Measurements from ENCODE around the gene CRTC3.

Gene CRTC3

GRCh38 chr15:90580946-90581345, 51.2 kb downstream of the CRTC3 start:
- Histone ChIP-seq H3K27me3 (ENCODE audit: insufficient read depth, low read depth, severe bottlenecking) (no peaks in the 10 kb centered on the region), H3K9me3 (ENCODE audit: severe bottlenecking) (no peaks in the 10 kb centered on the region), H3K4me3 (ENCODE audit: low read depth, low read length) (no peak overlapping the region), H3K27ac (no peak overlapping the region), H3K36me3 (no peaks in the 10 kb centered on the region)
- no peak for DNase-seq
- TF ChIP-seq CTCF (IDR thresholded peaks at IDR 0.05; ENCODE audit: low read depth, low read length) = no peak

- no peaks in the 10 kb centered on the region for H3K27me3 ChIP-seq (ENCODE audit: insufficient read depth, low read depth, severe bottlenecking)
- H3K27ac ChIP-seq = no peak overlapping the region
- H3K4me3 ChIP-seq (ENCODE audit: low read depth, low read length) = no peak overlapping the region
- no peak for DNase-seq
- no peaks in the 10 kb centered on the region for H3K36me3 ChIP-seq
- H3K9me3 ChIP-seq (ENCODE audit: severe bottlenecking) = no peaks in the 10 kb centered on the region
- TF ChIP-seq CTCF (IDR thresholded peaks at IDR 0.05; ENCODE audit: low read depth, low read length) = no peak
Measured at GRCh38 chr15:90581771-90582352, 52.1 kb downstream of the CRTC3 start.

- no peak for TF ChIP-seq CTCF (IDR thresholded peaks at IDR 0.05; ENCODE audit: low read depth, low read length)
- Histone ChIP-seq H3K36me3 (no peaks in the 10 kb centered on the region), H3K9me3 (ENCODE audit: severe bottlenecking) (no peaks in the 10 kb centered on the region), H3K27me3 (ENCODE audit: insufficient read depth, low read depth, severe bottlenecking) (no peaks in the 10 kb centered on the region), H3K27ac (no peak overlapping the region), H3K4me3 (ENCODE audit: low read depth, low read length) (no peak overlapping the region)
- no peak for DNase-seq
Measured at GRCh38 chr15:90582553-90582952, 52.8 kb downstream of the CRTC3 start.

GRCh38 chr15:90583471-90584252, 53.9 kb downstream of the CRTC3 start:
- no peak for TF ChIP-seq CTCF (IDR thresholded peaks at IDR 0.05; ENCODE audit: low read depth, low read length)
- Histone ChIP-seq H3K9me3 (ENCODE audit: severe bottlenecking) (no peaks in the 10 kb centered on the region), H3K4me3 (ENCODE audit: low read depth, low read length) (no peak overlapping the region), H3K27ac (no peak overlapping the region), H3K36me3 (no peaks in the 10 kb centered on the region), H3K27me3 (ENCODE audit: insufficient read depth, low read depth, severe bottlenecking) (no peaks in the 10 kb centered on the region)
- no peak for DNase-seq

- TF ChIP-seq CTCF (IDR thresholded peaks at IDR 0.05; ENCODE audit: low read depth, low read length) = no peak
- Histone ChIP-seq H3K4me3 (ENCODE audit: low read depth, low read length) (no peak overlapping the region), H3K27me3 (ENCODE audit: insufficient read depth, low read depth, severe bottlenecking) (no peaks in the 10 kb centered on the region), H3K9me3 (ENCODE audit: severe bottlenecking) (no peaks in the 10 kb centered on the region), H3K27ac (no peak overlapping the region), H3K36me3 (no peaks in the 10 kb centered on the region)
- DNase-seq = no peak
Measured at GRCh38 chr15:90584841-90585240, 55.1 kb downstream of the CRTC3 start.

All from WERI-Rb-1 (cell line).